Ureter (tissue), 1 donor: ENCODE data around the gene MEI4. TPM values are rescaled to one million over a fixed set of nuclear protein-coding genes. Genes with fewer than 3 reads are reported as not detected.
"Not testable (repeated sequence)": the region's sequence is repeated elsewhere in the genome, so short reads cannot be mapped to it uniquely, and the experiment has no call there.

Source experiments
- DNase-seq: peaks from one replicate; pipeline ENCODE4 v3.0.0-alpha.2; 2020; ENCODE audit warnings: low spot score
- total RNA-seq: library from RNA; stranded (reverse); gene quantifications from one replicate; pipeline ENCODE4 v1.2.4, GENCODE V29; 2023
- donor health status: DM: yes; HTN: yes; CAD: no.

Gene MEI4, protein sequence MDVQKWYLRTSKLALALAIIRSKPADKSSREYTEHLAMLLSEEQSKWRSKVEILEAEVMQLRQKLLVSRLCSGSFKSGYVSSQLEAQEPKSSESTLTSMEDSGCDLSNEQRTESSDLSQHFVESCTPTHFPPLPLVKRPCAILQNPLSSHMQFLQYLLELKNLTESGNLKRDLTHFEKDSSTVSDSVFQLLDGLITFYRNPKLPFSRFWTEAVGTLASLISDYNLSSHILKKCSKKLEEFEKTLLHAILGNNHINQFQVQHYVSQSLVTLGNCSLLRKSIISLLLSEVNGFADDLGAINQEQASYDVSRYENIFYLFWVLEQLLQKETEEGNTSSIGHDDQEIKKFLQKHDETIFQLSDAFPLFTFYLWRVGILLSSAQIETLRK
- 0.47 TPM for total RNA-seq

DNA sequence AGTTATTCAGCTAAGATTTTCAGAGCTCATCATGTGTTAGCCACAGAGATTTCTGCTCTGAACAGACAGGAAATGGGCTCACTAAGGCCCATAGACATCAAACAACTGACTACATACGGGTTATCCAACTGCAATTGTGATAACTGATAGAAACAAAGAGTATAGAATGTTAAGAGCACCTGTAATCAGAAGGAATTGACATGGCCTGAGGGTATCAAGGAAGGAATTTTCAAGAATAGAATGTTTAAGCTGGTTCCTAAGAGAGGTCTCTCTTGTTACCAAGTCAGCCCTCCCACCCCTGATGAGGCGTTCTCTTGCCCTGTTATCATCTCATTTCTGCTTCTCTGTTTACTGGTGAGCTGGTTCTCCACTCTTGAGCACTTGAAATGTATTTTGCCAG, at the start of gene MEI4:
MEI4 (plus strand) TSS at position 301 of the 400 bp plus-strand sequence. CDS start 37,633 bp downstream, outside the sequence.
- DNase-seq = no peak

DNA sequence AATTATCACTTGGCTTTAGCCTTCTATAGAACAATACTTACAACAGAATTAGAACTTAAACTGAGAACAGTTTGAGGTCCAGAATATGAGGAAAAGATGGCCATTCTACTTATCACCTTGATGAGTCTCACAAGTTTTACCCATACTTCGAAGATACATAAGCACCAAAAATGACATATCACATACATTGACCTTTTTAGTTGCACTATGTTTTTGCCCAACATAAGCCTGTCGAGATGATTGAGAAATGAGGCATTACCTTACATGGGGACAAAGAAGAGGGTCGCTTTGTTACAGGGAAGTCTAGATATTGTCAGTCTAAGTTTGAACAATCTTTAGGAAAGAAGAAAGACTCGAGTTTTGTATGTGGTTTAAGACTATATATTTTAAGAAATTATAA, 48.4 kb upstream of the MEI4 start:
- no peak for DNase-seq

DNA sequence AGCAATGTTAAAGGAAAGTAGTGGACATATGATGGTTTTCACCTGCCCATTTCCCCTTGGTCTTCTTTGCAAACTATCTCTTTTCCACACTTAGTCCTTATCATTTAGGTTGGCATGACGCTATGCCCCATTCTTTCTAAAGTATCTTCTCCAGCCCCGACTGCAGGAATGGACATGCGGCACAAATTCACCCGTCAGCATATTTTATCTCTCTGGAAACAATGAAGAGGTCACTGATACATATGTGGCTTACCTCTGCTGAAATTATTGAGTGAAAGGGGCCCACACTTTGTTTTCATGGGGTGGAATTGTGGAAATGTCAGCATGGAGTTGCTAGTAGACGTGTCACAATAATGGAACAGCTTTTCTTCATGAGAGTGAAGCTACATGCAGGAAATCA, 45.8 kb upstream of the MEI4 start:
- DNase-seq = no peak

DNA sequence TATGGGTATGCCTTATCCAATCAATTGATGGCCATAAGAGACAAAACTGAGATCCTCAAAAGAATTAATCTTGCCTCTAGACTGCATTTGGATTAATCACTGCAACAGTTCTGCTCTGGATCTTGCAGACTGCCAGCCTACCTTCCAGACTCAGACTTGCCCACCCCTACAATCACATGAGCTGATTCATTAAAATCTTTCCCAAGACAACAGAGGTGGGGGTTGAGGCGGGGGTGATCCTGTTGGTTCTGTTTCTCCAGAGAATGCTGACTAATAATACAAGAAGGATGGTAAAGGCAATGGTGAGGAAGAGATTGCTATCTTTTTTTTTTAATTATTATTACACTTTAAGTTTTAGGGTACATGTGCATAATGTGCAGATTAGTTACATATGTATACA, 43.7 kb upstream of the MEI4 start:
- DNase-seq = no peak

DNA sequence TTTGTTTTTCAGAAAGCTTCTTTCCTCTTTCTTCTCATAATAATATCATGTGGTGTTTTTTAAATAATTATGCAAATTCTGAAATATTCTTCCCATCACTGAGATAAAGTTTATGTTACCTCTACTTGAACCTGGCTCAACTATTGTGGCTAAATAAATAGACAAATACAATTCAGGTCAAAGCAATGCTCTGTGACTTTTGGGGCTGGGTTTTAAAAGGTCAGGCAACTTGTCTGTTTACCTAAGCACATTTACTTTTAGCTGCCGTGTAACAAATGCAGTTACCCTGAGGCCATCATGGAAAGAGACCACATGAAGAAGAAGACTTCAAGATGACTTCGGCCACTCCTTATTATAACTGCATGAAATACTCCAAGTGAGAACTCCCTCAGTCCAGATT, 33.7 kb upstream of the MEI4 start:
- no peak for DNase-seq

DNA sequence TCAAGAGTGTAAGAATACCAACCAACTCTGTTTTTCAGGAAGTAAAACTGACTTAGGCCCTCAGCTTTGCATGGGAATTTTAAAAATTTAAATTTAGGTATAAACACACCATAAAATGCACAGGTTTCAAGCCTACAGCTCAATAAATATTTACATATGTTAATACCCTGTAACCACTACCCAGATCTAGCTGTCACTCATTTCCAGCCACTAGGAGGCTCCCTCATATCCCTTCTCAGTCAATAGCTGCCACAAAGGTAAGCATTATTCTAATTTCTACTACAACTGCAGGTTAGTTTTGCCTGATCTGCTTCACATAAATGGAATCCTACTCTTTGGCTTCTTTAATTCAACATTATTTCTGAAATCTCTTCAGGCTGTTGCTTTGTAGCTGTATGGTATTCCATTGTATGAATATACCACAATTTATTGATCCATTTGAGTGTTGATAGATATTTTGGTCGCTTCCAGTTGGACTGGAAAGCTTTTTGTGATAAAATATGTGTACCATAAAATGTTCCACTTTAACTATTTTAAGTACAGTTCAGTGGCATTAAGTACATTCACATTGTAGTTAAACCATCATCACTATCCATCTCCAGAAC, 32.5 kb upstream of the MEI4 start:
- no peak for DNase-seq

DNA sequence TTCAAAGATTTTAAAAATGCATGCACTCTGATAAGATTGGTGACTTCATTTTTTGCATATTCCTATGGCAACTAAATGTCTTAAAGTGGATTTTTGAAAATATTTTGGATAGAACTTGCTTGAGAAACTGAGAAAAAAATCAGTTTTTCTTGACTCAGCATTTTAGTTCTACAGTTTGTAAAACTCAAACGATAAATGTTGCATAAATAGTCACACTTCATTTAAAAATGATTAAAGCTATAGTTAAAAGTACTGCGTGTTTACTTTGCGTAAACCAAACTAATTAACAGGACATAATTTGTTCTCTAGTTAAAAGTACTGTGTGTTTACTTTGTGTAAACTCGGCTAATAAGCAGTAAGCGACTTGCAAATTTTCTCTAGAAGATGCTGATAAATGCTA, 28.3 kb upstream of the MEI4 start:
- DNase-seq = no peak

DNA sequence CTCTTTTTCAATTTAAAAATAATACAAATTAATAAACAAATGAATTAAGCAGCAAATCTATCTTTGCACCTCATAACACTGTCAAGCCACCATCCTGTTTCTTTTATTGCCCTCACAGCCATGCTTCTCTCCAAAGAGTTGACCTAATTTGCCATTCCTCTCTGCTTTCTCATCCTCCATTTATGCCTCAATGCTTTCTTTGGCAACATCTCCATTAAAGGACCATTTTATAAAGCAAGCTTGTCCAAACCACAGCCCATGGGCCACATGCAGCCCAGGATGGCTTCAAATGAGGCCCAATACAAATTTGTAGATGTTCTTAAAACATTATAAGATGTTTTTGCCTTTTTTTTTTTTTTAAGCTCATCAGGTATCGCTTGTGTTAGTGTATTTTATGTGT, 26.4 kb upstream of the MEI4 start:
- DNase-seq = no peak

DNA sequence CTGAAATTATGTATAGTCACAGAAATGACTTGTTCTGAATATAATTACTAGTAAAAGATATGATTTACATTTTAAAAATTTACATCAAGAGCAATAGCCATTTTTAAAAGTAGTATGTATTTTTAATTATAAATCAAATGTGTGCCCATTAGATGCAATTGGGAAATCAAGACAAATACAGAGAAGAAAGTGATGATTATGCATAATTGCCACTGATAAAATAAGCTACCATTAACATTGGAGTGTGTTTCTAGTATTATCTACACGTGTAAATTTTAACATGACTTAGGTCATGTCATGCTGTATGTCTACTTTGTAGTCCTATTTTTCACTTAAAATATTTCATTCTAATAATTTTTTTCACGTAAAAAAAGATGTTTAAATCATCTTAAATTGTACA, 22.8 kb upstream of the MEI4 start:
- no peak for DNase-seq

DNA sequence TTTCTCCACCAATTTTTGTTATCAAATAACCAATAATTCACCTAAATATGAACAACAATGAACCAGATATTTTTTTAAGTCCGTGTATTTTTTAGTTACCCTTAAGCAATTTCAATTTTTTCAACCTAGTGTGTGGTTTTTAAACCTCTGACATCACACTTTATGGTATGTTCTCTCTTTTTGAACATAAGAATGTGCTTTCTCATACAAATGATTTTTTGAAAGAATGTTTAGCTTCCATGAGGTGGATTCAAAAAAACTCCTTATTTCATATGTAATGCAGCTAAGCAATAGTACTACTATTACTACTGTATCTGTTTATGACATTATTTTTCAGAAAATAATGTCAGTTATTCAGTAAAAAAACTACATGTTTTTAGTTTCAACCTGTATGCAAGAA, 19.4 kb upstream of the MEI4 start:
- DNase-seq = no peak

DNA sequence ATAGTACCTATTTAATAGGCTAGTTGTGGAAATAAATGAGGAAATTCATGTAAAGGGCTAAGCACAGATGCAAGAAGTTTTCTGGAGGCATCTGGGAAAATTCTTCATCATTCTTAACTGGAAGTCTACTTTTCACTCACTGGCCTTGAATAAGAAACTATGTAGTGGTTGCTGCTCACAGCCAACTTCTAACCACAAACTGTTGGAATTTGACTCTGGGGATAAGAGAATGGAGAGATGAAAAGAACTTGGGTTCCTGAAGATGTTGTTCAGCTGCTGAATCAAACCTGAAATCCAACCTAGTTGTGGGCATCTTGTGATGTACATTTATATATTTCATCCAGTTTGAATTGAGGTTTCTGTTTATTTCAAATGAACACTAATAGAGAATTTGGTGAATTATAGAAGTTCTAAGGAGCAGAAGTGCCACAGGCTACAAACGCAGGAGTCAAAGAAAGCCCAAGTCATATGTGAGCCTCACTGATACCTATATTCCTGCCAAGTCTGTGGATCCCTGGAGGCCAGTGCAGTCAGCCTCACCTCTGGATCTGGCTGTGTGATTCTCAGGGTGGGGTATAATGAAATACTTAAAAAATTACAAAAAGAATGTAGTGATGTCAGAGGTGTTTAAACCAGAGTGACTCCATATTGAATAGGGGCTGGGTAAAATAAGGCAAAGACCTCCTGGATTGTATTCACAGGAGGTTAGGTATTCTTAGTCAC, 18.7 kb upstream of the MEI4 start:
- no peak for DNase-seq

DNA sequence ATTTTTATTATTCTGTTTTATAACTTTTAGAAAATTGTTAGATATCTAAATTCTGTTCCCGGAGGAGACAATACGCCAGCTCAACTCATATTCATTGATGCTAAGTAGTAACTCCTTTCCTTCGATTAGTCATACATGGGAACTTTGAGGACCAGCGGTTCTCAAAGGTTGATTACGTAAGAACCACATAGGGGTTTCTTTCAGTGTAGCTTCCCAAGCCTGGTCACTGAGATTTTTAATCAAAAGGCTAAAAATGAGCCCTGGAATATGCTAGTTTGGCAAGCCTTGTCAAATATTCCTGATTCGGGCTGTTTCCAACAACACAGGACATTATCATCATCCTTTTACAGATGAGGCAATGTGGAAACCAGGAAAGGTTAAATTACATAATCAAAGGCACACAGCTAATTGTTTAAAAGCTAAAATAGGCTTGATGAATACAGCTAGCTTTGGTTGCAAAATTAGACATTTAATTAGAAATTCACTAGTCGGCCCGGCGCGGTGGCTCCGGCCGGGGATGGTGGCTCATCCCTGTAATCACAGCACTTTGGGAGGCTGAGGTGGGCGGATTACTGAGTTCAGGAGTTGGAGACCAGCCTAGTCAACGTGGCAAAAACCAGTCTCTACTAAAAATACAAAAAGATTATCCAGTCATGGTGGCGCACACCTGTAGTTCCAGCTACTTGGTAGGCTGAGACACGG, 14.6 kb upstream of the MEI4 start:
- DNase-seq = no peak

DNA sequence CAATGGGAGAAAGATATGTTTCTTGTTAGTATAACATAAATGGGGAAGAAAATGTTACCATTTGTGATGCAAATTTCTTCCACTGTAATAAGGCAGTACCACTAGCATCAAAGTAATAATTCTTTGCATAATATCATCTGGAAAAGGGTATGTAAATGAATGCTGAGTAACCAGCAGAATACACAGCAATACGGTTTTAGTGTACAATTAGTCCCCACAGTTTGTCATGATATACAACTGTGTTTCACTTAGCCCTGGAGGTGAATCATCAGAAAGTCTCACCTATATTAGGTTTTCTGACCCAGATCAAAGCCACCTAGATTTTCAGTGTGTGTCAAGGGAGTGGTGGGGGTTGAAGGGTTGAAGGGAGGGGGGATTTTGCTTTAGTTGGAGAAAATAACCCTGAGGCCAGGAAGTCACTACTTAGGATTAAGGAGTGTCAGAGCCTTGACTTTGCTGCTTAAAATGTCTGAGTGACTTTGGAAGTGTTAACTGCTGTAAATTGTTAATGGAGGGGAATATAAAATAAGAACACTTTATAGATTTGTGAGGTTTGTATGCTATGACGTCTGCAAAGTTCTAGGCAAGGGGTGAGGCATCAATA, 8.6 kb upstream of the MEI4 start:
- no peak for DNase-seq

DNA sequence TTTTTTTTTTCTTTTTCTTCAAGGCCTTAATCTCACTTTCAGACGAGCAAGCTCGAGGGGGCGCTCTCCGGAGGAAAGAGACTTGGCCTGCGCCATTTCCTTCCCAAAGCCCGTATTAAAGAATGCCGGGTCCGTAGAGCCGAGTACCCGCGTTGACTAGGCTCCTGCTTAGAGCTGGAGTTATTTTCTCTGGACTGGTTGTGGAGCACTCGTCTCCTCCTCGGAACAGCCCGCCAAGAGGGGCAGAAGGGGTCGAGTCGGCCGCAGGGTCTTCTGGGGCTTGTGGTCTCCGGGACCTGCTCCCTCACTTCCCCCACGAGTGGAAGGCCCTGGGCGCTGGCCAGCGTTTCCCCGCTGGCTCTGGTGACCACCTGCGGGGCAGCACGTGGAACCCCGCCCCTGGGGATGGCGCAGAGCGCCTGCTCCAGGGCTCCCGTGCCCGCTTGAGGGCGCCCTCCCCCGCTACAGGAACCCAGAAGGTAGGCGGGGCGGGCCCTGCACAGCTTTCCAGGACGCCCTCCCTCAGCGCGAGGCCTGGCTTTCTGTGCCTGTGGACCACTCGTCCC, 2.7 kb upstream of the MEI4 start:
- DNase-seq = peak; percentile 43

DNA sequence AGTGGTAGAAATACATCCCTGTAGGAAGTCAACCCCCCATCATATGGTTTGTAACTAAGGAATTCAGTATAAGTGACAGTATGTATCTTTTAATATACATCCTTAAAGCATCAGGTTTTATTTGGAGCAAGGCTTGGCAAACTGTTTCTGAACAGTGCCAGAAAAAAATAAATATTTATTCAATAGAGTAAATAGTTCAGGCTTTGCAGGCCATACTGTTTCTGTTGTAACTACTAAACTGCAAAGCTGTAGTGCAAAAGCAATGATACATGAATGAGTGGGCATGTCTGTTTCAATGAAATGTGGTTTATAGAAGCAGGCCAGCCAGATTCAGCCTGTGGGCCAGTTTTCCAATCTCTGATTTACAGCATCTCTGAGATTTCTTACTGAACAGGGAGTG, 977 bp downstream of the MEI4 start:
- no peak for DNase-seq

DNA sequence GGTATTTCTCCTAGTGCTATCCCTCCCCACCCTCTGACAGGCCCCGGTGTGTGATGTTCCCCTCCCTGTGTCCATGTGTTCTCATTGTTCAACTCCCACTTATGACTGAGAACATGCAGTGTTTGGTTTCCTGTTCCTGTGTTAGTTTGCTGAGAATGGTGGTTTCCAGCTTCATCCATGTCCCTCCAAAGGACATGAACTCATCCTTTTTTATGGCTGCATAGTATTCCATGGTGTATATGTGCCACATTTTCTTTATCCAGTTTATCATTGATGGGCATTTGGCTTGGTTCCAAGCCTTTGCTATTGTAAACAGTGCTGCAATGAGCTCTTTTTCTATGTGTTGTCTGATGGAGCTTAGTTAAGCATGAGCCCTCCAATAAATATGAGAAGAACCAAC, 2.2 kb downstream of the MEI4 start:
- not testable (repeated sequence) for DNase-seq

DNA sequence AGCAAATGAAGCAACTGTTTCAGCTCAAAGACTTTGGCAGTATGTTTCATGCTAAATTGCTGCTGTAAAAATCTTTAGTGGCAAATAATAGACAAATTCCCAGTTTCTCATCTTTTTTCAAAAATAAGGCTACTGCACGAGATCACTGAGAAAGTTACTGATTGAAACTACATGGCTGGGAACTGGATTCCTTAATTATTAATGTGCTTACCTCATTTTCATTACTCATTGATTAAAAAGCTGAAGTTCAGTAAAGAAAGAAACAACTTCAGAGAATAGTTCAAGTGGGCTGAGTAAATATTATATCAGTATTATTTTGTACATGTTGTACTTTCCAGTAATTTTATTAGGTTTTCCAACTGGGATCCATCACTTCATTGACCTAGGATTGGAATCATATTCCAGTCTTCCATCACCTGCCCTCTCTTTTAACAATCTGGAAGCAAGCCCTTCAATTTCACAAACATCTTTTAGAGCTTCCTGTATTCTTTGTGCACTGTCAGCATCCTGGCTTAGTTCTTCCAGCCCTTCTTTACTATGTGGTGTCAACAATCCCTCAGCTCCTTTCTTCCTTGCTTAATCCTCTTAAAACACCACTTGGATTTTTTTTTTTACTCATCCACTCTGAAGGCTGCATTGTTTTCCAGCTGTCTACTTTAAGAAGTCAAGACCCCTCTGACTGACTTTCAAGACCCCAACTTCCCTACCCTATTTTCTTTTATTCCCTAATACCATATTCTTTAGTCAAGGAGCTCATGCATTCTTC, 4.3 kb downstream of the MEI4 start:
- no peak for DNase-seq

DNA sequence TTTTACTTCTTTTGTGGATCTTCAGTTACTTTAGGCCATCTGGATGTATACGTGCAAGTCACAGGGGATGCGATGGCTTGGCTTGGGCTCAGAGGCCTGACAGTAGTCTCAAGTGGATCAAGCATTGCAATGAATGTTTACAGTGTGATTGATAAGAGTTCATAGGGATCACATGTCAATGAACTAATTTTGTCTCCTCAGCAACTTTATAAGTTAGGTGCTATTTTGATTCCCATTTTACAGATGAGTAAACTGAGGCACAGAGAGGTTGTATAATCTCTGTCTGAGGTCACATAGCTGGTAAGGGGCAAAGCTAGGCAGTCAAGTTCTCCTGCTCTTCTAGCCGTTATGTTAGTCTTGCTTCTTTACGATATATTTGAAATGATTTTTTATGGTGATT, 13.5 kb downstream of the MEI4 start:
- DNase-seq = no peak

DNA sequence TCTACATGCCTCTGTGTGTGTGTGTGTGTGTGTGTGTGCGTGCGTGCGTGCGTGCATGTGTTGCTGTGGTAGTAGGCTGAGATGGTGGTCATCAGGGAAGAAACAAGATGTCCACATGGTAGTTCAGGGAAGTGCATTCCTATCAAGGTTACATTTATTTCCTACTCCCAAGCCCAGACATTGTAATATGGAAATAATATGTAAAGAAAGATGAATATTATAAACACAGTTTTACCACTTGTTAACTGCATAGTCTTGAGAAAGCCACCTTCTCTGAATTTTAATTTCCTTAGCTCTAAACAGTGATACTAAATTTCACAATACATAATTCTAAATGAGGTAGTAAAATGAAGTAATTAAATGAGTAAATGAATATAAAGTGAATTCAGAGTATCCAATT, 14.0 kb downstream of the MEI4 start:
- no peak for DNase-seq

DNA sequence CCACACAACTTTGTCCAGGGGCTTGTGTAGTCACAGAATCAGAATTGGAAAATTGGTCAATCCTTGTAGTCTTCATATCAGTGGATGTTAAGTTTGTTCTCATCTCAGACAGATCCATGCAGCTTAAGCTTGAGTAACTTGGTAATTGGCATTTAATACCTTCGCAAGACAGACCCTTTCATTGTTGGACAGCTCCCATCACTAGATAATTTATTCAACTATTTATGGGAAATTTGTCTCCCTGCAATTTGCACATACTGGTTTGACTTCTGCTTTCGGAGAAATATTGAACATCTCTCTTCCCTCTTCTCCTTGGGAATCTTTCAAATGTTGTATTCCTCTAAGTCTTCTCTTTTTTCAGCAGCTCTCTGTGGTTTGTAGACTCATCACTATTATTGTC, 17.1 kb downstream of the MEI4 start:
- DNase-seq = no peak

DNA sequence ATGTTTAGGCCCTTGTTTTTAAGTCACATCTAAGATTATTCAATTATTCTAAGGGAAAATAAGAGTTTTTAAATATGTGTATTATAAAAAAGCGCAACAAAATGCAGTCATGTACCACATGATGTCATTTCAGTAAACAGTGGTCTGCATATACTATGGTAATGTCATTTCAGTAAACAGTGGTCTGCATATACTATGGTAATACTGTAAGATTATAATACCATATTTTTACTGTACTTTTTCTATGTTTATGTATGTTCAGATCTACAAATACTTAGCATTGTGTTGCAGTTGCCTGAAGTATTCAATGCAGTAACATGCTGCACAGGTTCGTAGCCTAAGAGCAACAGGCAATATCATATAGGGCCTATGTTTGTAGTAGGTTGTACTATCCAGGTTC, 21.4 kb downstream of the MEI4 start:
- no peak for DNase-seq
